CD4-positive, alpha-beta T cell treated with Interleukin-21 for 1 hour (primary cell): ENCODE measurements around the gene MGAM2.

Experiments used
- DNase-seq: peaks from one replicate; pipeline ENCODE4 v3.0.0-alpha.2; 2020

The MGAM2 gene

DNA sequence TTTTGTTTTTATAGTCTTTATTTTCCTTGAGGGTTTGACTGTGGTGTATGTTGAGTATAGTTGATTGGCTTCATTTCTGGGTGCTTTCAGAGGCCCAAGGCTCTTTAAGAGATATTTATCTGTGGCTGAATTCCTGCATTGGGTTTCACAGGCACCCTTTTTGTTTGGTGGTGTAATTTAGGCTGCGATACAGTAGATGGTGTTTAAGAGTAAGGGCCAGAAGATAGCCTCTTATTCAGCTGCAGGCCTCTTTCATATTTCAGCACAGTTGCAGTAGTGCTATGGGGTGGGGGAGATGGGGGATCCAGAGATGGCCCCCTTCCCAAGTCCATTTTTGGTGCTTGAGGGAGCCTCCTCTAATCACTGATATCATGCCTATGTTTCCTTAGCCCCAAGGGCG is 69.7 kb downstream of the MGAM2 start:
- DNase-seq: no peak

DNA sequence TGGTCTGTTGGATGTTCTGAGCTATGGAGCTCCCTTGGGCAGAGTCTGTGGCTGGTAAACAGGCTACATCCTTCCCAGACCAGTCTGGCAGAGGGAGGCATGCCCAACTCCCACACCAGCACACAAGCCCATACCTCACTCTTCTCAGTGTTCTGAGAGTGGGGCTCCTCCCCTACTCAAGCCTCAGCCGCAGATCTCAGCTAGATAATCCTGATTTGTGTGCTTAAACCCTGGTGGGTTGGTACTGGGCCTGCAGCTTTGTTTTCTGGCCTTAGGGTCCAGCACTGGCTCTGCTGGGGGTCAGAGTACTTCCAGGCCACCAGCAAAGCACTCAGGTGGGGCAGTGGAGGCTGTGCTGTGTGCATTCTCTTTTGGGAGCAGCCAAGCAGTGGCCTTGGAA is 70.4 kb downstream of the MGAM2 start:
- DNase-seq: no peak

DNA sequence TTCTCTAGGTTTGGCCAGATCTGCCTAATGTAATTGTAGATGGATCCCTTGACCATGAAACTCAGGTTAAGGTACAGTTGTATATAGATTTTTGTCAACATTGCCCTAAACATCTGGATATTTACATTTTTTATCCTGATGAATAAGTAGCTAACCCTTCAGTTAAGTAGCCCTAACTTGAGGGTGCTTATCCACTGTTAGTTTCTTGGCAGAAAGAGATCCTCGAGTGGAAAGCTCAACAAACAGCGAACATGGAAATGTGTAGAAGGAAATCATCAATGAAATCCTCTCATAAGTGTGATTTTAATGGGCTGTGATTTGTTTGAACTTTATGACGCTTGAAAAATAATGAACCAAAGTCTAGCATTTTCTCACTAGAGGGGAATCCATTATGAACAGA is 73.6 kb downstream of the MGAM2 start:
- no peak for DNase-seq

GRCh38 chr7:142185801-142186200 is 74.3 kb downstream of the MGAM2 start:
- DNase-seq: no peak

DNA sequence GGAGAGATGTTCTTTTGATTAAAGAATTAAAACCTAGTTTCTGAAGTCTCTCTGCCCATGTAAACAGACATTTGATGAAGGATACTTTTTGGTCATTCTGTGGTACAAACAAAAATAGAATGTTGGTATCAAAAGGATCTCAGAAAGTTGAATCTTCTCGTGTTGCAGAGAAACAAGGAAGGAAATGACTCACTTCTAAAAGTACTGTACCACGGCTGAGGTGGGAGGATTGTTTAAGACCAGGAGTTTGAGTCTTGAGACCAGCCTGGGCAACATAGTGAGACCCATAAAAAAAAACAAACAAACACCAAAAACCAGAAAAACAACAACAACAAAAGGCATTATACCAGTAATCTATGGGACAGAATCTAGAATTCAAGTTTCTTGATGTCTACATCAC is 76.6 kb downstream of the MGAM2 start:
- no peak for DNase-seq

- no peak for DNase-seq
Measured at GRCh38 chr7:142188846-142189245, 77.3 kb downstream of the MGAM2 start.

- DNase-seq: no peak
Measured at GRCh38 chr7:142194201-142194600, 82.7 kb downstream of the MGAM2 start.

GRCh38 chr7:142196066-142196840 is 84.7 kb downstream of the MGAM2 start:
- DNase-seq: no peak

DNA sequence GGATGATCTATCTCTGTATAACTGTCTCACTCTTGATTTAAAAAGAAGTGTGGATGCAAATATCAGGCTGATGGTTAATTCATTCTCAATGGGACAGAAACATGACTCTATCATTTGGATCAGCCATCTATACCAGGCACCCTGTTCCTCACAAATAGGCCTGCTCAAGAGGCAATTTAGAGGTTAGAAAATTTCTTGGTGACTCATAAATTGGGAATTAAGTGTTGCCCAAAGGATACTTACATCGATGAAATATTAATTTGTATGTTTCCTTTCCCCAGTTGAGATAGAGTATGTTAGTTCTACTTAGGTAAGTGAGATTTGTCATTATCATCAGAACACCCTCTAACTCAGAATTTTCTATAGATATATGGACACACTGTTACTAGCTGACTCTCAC is 88.7 kb downstream of the MGAM2 start:
- no peak for DNase-seq

DNA sequence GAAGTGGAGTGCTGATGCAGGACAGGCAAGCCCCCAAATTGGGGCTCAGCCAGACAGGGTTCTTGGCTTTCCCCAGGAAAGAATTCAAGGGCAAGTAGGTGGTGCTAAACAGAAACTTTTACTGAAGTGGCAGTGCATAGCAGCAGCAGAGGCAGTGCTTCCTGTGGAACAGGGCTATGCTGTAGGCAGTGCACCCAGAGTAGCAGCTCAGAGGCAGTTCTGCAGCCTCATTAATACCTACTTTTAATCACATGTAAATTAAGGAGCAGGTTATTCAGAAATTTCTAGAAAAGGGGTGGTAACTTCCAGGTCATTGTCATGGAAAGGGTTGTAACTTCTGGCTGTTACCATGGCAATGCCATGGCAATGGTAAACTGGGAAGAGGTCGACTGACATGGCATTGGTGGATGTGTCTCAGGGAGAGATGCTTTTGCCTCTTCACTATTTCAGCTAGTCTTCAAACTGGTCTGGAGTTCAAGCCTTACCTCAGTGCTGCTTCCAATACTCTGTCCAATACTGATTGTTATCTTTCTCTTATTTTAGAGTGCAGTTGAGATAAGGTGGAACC is 117.1 kb downstream of the MGAM2 start:
- no peak for DNase-seq

- no peak for DNase-seq
Measured at GRCh38 chr7:142231716-142232115, 120.2 kb downstream of the MGAM2 start.

DNA sequence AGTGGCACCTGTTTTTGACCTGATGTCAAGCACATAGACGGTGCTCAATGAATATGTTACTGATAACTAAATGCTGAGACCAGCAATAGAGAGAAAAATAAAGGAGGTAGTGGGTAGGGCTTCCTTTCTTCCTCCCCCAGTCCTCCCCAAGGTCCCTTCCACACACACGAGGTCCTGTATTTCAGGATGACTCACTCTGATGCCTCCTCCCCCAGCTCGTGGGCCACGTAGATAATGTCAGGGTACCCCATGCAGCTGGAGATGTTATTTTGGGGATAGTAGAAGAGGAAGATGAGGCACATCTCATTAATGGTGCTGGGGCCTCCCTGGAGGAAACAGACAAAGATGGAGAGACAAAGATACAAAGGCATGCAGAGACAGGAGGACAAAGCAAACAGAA is 129.0 kb downstream of the MGAM2 start:
- no peak for DNase-seq

GRCh38 chr7:142243823-142244222 is 132.3 kb downstream of the MGAM2 start:
- no peak for DNase-seq

- no peak for DNase-seq
Measured at GRCh38 chr7:142248166-142249160, 136.9 kb downstream of the MGAM2 start.

DNA sequence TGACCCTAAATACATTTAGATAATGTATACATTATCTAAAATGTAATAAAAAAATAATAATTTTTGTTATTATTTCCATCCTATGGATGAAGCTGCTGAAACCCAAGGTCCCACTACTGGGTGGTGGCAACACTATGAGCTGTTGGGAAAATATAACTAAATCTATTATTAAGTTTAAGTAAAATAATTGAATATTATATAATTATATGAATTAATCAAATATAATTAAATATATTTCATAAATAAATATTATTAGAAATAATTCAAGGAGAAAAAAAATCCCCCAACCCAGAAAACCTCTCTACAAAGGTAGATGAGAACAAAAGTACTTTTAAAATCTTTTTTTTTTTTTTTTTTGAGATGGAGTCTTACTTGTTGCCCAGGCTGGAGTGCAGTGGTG is 138.4 kb downstream of the MGAM2 start:
- no peak for DNase-seq

DNA sequence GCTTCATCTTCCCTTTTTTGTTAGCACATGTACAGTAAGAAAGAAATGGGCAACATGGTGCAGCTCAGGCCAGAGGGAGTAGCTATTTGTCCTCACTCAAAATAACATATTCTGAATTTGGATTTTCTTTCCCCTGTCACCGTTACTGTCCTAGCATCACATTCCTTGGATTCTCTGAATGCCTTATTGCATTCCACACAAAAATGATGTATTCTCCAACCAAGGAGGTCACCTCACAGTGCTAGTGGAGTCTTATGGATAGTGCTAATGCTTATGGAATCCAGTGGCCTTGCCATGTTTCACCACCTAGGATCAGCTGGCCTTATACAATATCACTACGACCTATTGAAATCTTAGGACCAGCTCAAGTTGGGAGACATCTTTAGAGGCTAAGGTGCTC is 139.2 kb downstream of the MGAM2 start:
- DNase-seq: no peak

DNA sequence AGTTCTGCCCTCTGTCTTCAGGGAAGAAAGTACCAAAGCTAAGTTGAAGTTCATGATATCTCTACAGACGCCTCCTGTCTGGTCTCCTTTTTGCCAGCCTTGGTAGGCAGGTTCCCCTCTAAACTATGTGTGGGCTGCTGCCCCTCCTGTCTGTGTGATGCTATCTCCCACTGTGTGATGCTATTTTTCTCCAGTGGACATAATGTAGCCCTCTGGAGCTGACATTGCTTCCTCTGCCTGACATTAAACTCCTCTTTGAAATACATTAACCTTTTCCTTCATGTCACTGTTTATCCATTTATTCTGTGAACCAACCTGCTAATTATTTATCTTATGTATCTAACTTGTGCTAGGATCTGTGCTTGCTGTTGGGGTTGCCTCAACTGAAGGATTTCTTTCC is 146.4 kb downstream of the MGAM2 start, which contains the start of gene PRSS58:
Gene PRSS58 (minus strand): TSS at position 101 of the 400 bp plus-strand sequence. CDS start 351 bp downstream, outside the sequence.
- no peak for DNase-seq

DNA sequence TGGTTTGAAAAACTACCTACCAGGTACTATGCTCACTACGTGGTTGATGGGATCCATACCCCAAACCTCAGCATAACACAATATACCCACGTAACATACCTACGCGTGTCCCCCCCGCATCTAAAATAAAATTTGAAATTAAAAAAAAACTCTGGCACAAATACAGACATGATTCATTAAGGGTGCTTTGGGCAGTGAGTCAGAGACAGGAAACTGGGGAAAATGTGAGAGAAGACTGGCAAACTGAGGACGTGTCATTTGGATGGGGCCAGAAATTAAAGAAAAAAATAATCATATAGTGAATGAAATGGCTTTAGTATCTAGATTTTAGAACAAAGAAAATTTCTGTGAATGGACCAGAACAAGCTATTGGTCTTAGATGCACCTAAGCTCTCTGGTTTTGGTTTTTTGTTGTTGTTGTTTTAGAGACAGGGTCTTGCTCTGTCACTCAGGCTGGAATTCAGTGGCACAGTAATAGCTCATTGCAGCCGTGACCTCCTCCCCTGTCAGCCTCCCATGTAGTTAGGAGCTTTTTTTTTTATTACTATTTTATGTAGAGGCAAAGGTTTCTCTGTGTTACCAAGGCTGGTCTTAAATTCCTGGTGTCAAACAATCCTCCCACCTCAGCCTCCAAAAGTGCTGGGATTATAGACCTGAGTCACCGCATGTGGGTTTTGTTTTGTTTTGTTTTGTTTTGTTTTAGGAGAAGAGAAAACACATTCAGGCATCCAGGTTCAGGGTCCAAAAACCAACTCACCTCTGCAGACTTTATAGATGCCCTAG is 152.3 kb downstream of the MGAM2 start:
- DNase-seq: no peak
